A673 (cell line): Measurements from ENCODE around the gene METTL21A. TPM values are rescaled to one million over a fixed set of nuclear protein-coding genes. Genes with fewer than 3 reads are reported as not detected.

ENCODE experiments used
- BruUV-seq: library from RNA; stranded (reverse); fragments of 400-500 nt; replicated peaks from 2 replicates; lab custom pipeline; 2021; lab: Mats Ljungman, UMichigan
- CTCF ChIA-PET: fragments of 300-600 bp; sonication (Branson Sonifier 250); formaldehyde crosslinking; loops from one replicate; lab custom pipeline; 2022; ENCODE audit warnings: antibody characterized with exemption; lab: Charles Lee
- POLR2A ChIA-PET: fragments of 300-600 bp; sonication (Branson Sonifier 250); formaldehyde crosslinking; loops from one replicate; lab custom pipeline; 2022; ENCODE audit warnings: antibody characterized with exemption; ENCODE audit not compliant: low non-redundant PET; lab: Charles Lee
- DNase-seq: peaks from one replicate; pipeline ENCODE4 v3.0.0-alpha.2; 2015; ENCODE audit warnings: low spot score
- H3K27ac ChIP-seq: fragments of 200-600 bp; sonication (generic); 2 replicates; pipeline ENCODE4 v1.5.1; 2016; ENCODE audit warnings: mixed run types, low read depth, mild to moderate bottlenecking, mixed read lengths, antibody characterized with exemption, low read length; ENCODE audit not compliant: poor library complexity, severe bottlenecking
- H3K27me3 ChIP-seq: fragments of 200-600 bp; sonication (generic); replicated peaks from 2 replicates; pipeline ENCODE4 v1.6.1; 2017; ENCODE audit warnings: mixed run types, low read depth, mild to moderate bottlenecking, mixed read lengths, antibody characterized with exemption, low read length; ENCODE audit not compliant: insufficient read depth, poor library complexity
- H3K36me3 ChIP-seq: fragments of 200-600 bp; sonication (generic); 2 replicates; pipeline ENCODE4 v1.6.1; 2016; ENCODE audit warnings: mixed run types, mild to moderate bottlenecking, mixed read lengths, antibody characterized with exemption, low read length; ENCODE audit not compliant: insufficient read depth, poor library complexity, severe bottlenecking
- H3K4me1 ChIP-seq: fragments of 200-600 bp; sonication (generic); 2 replicates; pipeline ENCODE4 v1.6.1; 2017; ENCODE audit warnings: mixed run types, mild to moderate bottlenecking, mixed read lengths, antibody characterized with exemption, low read length; ENCODE audit not compliant: insufficient read depth, poor library complexity, severe bottlenecking
- H3K4me3 ChIP-seq: fragments of 200-600 bp; sonication (generic); 2 replicates; pipeline ENCODE4 v1.5.1; 2016; ENCODE audit warnings: low read depth, mixed run types, mild to moderate bottlenecking, mixed read lengths, low read length; ENCODE audit not compliant: poor library complexity, severe bottlenecking
- H3K9me3 ChIP-seq: fragments of 200-600 bp; sonication (generic); 2 replicates; pipeline ENCODE4 v1.6.1; 2016; ENCODE audit warnings: mixed run types, low read depth, mild to moderate bottlenecking, mixed read lengths, antibody characterized with exemption, low read length; ENCODE audit not compliant: poor library complexity, severe bottlenecking
- EZH2 ChIP-seq: fragments of 200-600 bp; sonication (generic); IDR thresholded peaks from 2 replicates; pipeline ENCODE4 v1.6.1; 2017; ENCODE audit warnings: borderline replicate concordance, low read depth, mild to moderate bottlenecking, mixed read lengths, antibody characterized with exemption, low read length; ENCODE audit not compliant: poor library complexity, severe bottlenecking
- intact Hi-C: fragments of 100-400 bp; cut with micrococcal nuclease; formaldehyde crosslinking; loops from one replicate; pipeline ENCODE4 v1.10.0; 2022; ENCODE audit not compliant: unreplicated experiment
- total RNA-seq: library from RNA; stranded (reverse); gene quantifications from 2 replicates; pipeline ENCODE4 v1.2.3, GENCODE V29; 2021
- TF ChIP-seq, protein P1 (sequence below): fragments of 300-800, 200-600 bp; sonication (generic); conservative IDR thresholded peaks from 2 replicates; pipeline ENCODE4 v1.5.1; 2017; ENCODE audit warnings: low read depth, mild to moderate bottlenecking, antibody characterized with exemption, low read length, moderate library complexity, mixed read lengths

METTL21A gene
- total RNA-seq, 1 experiment from 2014 or later, result 40.4 TPM

DNA sequence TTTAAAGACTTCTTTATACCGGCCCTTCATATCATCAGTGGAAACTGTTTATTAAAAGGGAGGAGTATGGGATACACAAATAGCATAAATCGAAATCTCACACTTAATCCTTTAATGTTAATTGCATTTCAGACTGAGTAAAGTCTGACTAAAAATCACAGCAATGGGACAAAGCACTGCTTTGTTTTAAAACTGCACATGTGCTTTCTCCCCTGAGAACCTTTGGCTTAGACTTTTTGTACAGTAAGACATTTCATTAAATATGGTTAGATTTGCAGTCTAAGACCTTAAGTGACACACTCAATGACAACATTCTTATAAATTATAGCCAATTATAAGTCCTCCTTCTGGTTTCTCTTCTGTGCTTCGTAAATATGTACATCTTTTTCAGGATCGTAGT is 12.5 kb downstream of the METTL21A start:
- intact Hi-C loops, result no loop called here
- H3K27ac ChIP-seq, result no peak overlapping the region
- ChIA-PET CTCF (no interaction called here), POLR2A (no interaction called here)
- TSS peak; percentile 27 for BruUV-seq
- no peaks in the 10 kb centered on the region for H3K27me3 ChIP-seq
- H3K4me1 ChIP-seq, result no peaks in the 10 kb centered on the region
- no peaks in the 10 kb centered on the region for H3K9me3 ChIP-seq
- TF ChIP-seq EZH2, result no peak
- TF ChIP-seq, protein P1, sequence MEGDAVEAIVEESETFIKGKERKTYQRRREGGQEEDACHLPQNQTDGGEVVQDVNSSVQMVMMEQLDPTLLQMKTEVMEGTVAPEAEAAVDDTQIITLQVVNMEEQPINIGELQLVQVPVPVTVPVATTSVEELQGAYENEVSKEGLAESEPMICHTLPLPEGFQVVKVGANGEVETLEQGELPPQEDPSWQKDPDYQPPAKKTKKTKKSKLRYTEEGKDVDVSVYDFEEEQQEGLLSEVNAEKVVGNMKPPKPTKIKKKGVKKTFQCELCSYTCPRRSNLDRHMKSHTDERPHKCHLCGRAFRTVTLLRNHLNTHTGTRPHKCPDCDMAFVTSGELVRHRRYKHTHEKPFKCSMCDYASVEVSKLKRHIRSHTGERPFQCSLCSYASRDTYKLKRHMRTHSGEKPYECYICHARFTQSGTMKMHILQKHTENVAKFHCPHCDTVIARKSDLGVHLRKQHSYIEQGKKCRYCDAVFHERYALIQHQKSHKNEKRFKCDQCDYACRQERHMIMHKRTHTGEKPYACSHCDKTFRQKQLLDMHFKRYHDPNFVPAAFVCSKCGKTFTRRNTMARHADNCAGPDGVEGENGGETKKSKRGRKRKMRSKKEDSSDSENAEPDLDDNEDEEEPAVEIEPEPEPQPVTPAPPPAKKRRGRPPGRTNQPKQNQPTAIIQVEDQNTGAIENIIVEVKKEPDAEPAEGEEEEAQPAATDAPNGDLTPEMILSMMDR, result no peak
- peaks cover 17% of the 10 kb centered on the region for H3K36me3 ChIP-seq
- H3K4me3 ChIP-seq, result no peak overlapping the region
- DNase-seq, result no peak

DNA sequence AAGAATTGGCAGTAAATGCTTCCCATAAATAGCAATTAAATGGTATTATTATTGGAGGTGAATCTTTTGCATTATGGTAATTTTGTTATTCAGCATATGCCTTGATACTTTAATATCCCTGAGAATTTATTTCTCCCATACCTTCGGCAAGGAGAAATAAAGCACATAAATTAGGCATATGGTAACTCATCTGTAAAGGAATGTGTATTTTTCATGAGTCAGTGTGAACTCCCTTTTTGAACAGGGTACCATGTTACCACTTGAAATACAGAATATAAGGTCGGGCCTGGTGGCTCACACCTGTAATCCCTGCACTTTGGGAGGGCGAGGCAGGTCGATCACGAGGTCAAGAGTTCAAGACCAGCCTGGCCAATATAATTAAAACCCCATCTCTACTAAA is 18.4 kb downstream of the METTL21A start:
- Histone ChIP-seq H3K27me3 (no peaks in the 10 kb centered on the region), H3K36me3 (peaks cover 6% of the 10 kb centered on the region), H3K4me3 (no peak overlapping the region), H3K9me3 (no peaks in the 10 kb centered on the region), H3K4me1 (no peaks in the 10 kb centered on the region), H3K27ac (no peak overlapping the region)
- TF ChIP-seq, protein P1, result no peak
- no peak for TF ChIP-seq EZH2
- DNase-seq, result no peak
- intact Hi-C loops, result no loop called here
- POLR2A ChIA-PET, result no interaction called here
- BruUV-seq, result no TSS peak
- CTCF ChIA-PET, result no interaction called here

DNA sequence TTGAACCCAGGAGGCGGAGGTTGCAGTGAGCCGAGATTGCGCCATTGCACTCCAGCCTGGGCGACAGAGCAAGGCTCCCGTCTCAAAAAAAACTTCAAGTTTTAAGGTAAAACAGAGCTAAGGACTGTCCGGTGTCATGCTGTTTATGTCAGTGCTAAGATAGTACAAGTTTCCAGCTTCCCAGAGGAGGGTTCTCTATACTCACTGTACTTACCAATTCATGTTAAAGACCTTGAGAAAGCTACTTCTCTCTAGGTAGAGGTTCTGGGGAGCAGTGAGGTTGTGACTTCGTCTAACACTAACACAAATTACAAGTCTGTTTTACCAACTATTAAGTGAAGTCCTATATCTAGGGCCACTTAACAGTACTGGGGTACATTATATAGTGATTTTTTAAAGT is 18.8 kb downstream of the METTL21A start:
- TF ChIP-seq, protein P1, result no peak
- TF ChIP-seq EZH2, result no peak
- H3K27me3 ChIP-seq, result no peaks in the 10 kb centered on the region
- peaks cover 6% of the 10 kb centered on the region for H3K36me3 ChIP-seq
- no peak overlapping the region for H3K4me3 ChIP-seq
- H3K4me1 ChIP-seq, result no peaks in the 10 kb centered on the region
- no peak overlapping the region for H3K27ac ChIP-seq
- CTCF ChIA-PET, result no interaction called here
- DNase-seq, result no peak
- POLR2A ChIA-PET, result no interaction called here
- H3K9me3 ChIP-seq, result no peaks in the 10 kb centered on the region
- intact Hi-C loops, result no loop called here
- no TSS peak for BruUV-seq
